K562 (cell line): Measurements from ENCODE around the gene EIF1B. TPM values are rescaled to one million over a fixed set of nuclear protein-coding genes. Genes with fewer than 3 reads are reported as not detected.
A peak's percentile ranks its signal among the peaks of the same experiment; 100 is the strongest.

Source experiments
- BMI1 ChIP-seq: fragments of 150-350 bp; IDR thresholded peaks from 2 replicates; pipeline ENCODE4 v1.6.1; 2014; ENCODE audit warnings: low read length
- CEBPB ChIP-seq: fragments of 450-650 bp; IDR thresholded peaks from 2 replicates; pipeline ENCODE4 v1.6.1; 2016; ENCODE audit warnings: missing genetic modification characterization, missing compliant biosample characterization
- DPF2 ChIP-seq: fragments of 450-650 bp; IDR thresholded peaks from 2 replicates; pipeline ENCODE4 v1.6.1; 2016
- HDAC8 ChIP-seq: fragments of 450-650 bp; IDR thresholded peaks from 2 replicates; pipeline ENCODE4 v1.6.1; 2016; ENCODE audit warnings: mild to moderate bottlenecking, missing genetic modification characterization, moderate library complexity, missing compliant biosample characterization
- HEY1 ChIP-seq: fragments of 250-450 bp; sonication (Bioruptor Pico); IDR thresholded peaks from 2 replicates; pipeline ENCODE4 v1.5.0; 2020; ENCODE audit warnings: mild to moderate bottlenecking, moderate library complexity, borderline replicate concordance
- ILF3 ChIP-seq: fragments of 450-650 bp; IDR thresholded peaks from 2 replicates; pipeline ENCODE4 v1.6.1; 2018; ENCODE audit warnings: antibody characterized with exemption, mild to moderate bottlenecking, moderate library complexity, borderline replicate concordance
- SRF ChIP-seq, 2 experiments: fragments of 250-450, 450-650 bp in 1 of 2; sonication (Bioruptor Pico) in 1 of 2; sonication (generic) in 1 of 2; formaldehyde crosslinking; IDR thresholded peaks; 2 replicates each; pipeline versions ENCODE4 v1.5.0 to v1.5.1; 2020 to 2022; ENCODE audit warnings: mild to moderate bottlenecking in 1 of 2, missing genetic modification reagents in 1 of 2
- ZNF165 ChIP-seq: fragments of 250-450 bp; sonication (Bioruptor Pico); IDR thresholded peaks from 2 replicates; pipeline ENCODE4 v1.4.0; 2020; ENCODE audit warnings: borderline replicate concordance
- ZNF175 ChIP-seq: fragments of 200-800 bp; sonication (Bioruptor generic); IDR thresholded peaks from 2 replicates; pipeline ENCODE4 v1.6.1; 2016; ENCODE audit warnings: low read depth, mild to moderate bottlenecking, missing genetic modification characterization, missing compliant biosample characterization
- polyA plus RNA-seq, 8 experiments: library from polyadenylated mRNA; depleted of rRNA in 4 of 8; stranded (reverse) in 5 of 8; unstranded in 3 of 8; fragments of >200 nt; fragmentation: Nextera tagmentation in 2 of 8; fragmentation: Illumina TruSeq in 1 of 8; extraction: Ambion mirVana in 2 of 8; extraction: Trizol in 1 of 8; gene quantifications; 2 replicates each; pipeline versions ENCODE4 v1.2.1 to v1.2.3, GENCODE V29; 2011 to 2014; ENCODE audit warnings: inconsistent platforms in 1 of 8, missing spikeins in 1 of 8
- total RNA-seq, 7 experiments: library from RNA; depleted of rRNA in 6 of 7; stranded (reverse); fragments of >200 nt in 6 of 7; fragmentation: Illumina TruSeq in 2 of 7; extraction: Trizol in 2 of 7; gene quantifications; 2 replicates each; pipeline versions ENCODE4 v1.2.1 to v1.2.3, GENCODE V29; 2011 to 2021; ENCODE audit warnings: low replicate concordance in 1 of 7
- TF ChIP-seq, protein P1 (sequence below): fragments of 450-650 bp; IDR thresholded peaks from 2 replicates; pipeline ENCODE4 v1.6.1; 2016; ENCODE audit warnings: mild to moderate bottlenecking, moderate library complexity
- TF ChIP-seq, protein P2 (sequence below): fragments of 450-650 bp; formaldehyde crosslinking; IDR thresholded peaks from 2 replicates; pipeline ENCODE4 v1.4.0; 2020; ENCODE audit warnings: mild to moderate bottlenecking

Gene EIF1B
- total and polyA plus RNA-seq, 9 of the 15 experiments (the other 6 are each of a cell fraction or from before 2014, with no cell fraction given) = 18.1 to 184 (median 78.9) TPM

DNA sequence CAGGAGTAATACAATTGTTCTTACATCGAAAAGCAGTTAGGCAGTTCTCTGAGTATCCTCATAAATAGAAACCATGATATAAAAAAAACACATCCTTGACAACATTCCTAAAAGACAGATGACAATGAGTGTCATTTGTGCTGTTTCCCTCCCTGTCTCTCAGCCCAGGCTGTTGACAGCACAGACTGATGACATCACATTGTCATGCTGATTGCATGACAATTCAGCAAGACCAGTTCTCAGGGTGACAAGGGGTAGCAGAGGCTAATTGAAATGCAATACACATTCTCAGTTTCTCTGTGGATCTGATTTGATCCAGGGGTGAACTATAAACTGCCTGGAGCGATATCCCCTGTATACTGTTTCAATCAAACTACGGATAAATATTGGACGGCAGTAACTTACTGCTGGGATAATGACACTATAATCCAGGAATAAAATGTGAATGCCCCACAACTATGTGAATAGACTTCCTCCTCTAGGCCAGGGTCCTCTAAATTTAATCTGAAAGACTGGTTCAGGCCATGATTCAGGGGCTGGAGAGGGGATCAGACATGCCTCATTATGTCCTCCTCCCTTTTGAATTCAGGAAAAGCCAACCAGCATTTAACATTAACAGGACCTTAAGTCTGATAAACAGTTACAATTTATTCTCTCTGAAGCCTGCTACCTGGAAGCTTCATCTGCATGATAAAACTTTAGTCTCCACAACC is 16.7 kb upstream of the EIF1B start (continued):
- TF ChIP-seq, protein P1, sequence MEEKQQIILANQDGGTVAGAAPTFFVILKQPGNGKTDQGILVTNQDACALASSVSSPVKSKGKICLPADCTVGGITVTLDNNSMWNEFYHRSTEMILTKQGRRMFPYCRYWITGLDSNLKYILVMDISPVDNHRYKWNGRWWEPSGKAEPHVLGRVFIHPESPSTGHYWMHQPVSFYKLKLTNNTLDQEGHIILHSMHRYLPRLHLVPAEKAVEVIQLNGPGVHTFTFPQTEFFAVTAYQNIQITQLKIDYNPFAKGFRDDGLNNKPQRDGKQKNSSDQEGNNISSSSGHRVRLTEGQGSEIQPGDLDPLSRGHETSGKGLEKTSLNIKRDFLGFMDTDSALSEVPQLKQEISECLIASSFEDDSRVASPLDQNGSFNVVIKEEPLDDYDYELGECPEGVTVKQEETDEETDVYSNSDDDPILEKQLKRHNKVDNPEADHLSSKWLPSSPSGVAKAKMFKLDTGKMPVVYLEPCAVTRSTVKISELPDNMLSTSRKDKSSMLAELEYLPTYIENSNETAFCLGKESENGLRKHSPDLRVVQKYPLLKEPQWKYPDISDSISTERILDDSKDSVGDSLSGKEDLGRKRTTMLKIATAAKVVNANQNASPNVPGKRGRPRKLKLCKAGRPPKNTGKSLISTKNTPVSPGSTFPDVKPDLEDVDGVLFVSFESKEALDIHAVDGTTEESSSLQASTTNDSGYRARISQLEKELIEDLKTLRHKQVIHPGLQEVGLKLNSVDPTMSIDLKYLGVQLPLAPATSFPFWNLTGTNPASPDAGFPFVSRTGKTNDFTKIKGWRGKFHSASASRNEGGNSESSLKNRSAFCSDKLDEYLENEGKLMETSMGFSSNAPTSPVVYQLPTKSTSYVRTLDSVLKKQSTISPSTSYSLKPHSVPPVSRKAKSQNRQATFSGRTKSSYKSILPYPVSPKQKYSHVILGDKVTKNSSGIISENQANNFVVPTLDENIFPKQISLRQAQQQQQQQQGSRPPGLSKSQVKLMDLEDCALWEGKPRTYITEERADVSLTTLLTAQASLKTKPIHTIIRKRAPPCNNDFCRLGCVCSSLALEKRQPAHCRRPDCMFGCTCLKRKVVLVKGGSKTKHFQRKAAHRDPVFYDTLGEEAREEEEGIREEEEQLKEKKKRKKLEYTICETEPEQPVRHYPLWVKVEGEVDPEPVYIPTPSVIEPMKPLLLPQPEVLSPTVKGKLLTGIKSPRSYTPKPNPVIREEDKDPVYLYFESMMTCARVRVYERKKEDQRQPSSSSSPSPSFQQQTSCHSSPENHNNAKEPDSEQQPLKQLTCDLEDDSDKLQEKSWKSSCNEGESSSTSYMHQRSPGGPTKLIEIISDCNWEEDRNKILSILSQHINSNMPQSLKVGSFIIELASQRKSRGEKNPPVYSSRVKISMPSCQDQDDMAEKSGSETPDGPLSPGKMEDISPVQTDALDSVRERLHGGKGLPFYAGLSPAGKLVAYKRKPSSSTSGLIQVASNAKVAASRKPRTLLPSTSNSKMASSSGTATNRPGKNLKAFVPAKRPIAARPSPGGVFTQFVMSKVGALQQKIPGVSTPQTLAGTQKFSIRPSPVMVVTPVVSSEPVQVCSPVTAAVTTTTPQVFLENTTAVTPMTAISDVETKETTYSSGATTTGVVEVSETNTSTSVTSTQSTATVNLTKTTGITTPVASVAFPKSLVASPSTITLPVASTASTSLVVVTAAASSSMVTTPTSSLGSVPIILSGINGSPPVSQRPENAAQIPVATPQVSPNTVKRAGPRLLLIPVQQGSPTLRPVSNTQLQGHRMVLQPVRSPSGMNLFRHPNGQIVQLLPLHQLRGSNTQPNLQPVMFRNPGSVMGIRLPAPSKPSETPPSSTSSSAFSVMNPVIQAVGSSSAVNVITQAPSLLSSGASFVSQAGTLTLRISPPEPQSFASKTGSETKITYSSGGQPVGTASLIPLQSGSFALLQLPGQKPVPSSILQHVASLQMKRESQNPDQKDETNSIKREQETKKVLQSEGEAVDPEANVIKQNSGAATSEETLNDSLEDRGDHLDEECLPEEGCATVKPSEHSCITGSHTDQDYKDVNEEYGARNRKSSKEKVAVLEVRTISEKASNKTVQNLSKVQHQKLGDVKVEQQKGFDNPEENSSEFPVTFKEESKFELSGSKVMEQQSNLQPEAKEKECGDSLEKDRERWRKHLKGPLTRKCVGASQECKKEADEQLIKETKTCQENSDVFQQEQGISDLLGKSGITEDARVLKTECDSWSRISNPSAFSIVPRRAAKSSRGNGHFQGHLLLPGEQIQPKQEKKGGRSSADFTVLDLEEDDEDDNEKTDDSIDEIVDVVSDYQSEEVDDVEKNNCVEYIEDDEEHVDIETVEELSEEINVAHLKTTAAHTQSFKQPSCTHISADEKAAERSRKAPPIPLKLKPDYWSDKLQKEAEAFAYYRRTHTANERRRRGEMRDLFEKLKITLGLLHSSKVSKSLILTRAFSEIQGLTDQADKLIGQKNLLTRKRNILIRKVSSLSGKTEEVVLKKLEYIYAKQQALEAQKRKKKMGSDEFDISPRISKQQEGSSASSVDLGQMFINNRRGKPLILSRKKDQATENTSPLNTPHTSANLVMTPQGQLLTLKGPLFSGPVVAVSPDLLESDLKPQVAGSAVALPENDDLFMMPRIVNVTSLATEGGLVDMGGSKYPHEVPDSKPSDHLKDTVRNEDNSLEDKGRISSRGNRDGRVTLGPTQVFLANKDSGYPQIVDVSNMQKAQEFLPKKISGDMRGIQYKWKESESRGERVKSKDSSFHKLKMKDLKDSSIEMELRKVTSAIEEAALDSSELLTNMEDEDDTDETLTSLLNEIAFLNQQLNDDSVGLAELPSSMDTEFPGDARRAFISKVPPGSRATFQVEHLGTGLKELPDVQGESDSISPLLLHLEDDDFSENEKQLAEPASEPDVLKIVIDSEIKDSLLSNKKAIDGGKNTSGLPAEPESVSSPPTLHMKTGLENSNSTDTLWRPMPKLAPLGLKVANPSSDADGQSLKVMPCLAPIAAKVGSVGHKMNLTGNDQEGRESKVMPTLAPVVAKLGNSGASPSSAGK = peak; percentile 64
- no peak for TF ChIP-seq ZNF165
- TF ChIP-seq ILF3 = no peak
- TF ChIP-seq HDAC8 (tag) = no peak
- TF ChIP-seq ZNF175 (CRISPR knock-in tag) = peak; percentile 68; the same call in 1 of the 2 replicates
- TF ChIP-seq CEBPB = peak; percentile 48; the same call in 1 of the 2 replicates
- TF ChIP-seq, protein P2, sequence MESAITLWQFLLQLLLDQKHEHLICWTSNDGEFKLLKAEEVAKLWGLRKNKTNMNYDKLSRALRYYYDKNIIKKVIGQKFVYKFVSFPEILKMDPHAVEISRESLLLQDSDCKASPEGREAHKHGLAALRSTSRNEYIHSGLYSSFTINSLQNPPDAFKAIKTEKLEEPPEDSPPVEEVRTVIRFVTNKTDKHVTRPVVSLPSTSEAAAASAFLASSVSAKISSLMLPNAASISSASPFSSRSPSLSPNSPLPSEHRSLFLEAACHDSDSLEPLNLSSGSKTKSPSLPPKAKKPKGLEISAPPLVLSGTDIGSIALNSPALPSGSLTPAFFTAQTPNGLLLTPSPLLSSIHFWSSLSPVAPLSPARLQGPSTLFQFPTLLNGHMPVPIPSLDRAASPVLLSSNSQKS (CRISPR knock-in tag) = no peak
- no peak for TF ChIP-seq DPF2
- no peak for TF ChIP-seq HEY1 (CRISPR knock-in tag)
- TF ChIP-seq SRF (CRISPR knock-in tag; IDR thresholded peaks at IDR 0.05) = no peak
- no peak for TF ChIP-seq BMI1
